Measurements from ENCODE around the gene NUP214.

NUP214 gene

GRCh38 chr9:131119600-131119999, 5.8 kb upstream of the NUP214 start:
- TF ChIP-seq CTCF (IDR thresholded peaks at IDR 0.05): no peak
- H3K36me3 ChIP-seq (ENCODE audit: control insufficient read depth, insufficient read depth, low read length): no peaks in the 10 kb centered on the region
- no peaks in the 10 kb centered on the region for H3K9me3 ChIP-seq (ENCODE audit: control insufficient read depth, low read length)
- no peaks in the 10 kb centered on the region for H3K4me1 ChIP-seq
- H3K27me3 ChIP-seq (ENCODE audit: control insufficient read depth, insufficient read depth, low read length): no peaks in the 10 kb centered on the region
- no peak overlapping the region for H3K4me3 ChIP-seq (ENCODE audit: low read depth, low read length)
- H3K9ac ChIP-seq: no peak overlapping the region
- no peak overlapping the region for H3K4me2 ChIP-seq (ENCODE audit: low read length)
- H3K79me2 ChIP-seq: no peaks in the 10 kb centered on the region
- H3K27ac ChIP-seq: no peak overlapping the region
- H2AFZ ChIP-seq: no peak overlapping the region

- H3K4me3 ChIP-seq (ENCODE audit: low read depth, low read length): no peak overlapping the region
- no peaks in the 10 kb centered on the region for H3K4me1 ChIP-seq
- TF ChIP-seq CTCF (IDR thresholded peaks at IDR 0.05): no peak
- H2AFZ ChIP-seq: no peak overlapping the region
- no peak overlapping the region for H3K4me2 ChIP-seq (ENCODE audit: low read length)
- H3K9me3 ChIP-seq (ENCODE audit: control insufficient read depth, low read length): no peaks in the 10 kb centered on the region
- H3K36me3 ChIP-seq (ENCODE audit: control insufficient read depth, insufficient read depth, low read length): no peaks in the 10 kb centered on the region
- no peak overlapping the region for H3K9ac ChIP-seq
- peaks cover under 1% of the 10 kb centered on the region for H3K79me2 ChIP-seq
- no peak overlapping the region for H3K27ac ChIP-seq
- no peaks in the 10 kb centered on the region for H3K27me3 ChIP-seq (ENCODE audit: control insufficient read depth, insufficient read depth, low read length)
Measured at GRCh38 chr9:131120620-131121228, 4.7 kb upstream of the NUP214 start.

- peaks cover 6% of the 10 kb centered on the region for H3K79me2 ChIP-seq
- H3K27ac ChIP-seq: no peak overlapping the region
- no peaks in the 10 kb centered on the region for H3K9me3 ChIP-seq (ENCODE audit: control insufficient read depth, low read length)
- no peaks in the 10 kb centered on the region for H3K36me3 ChIP-seq (ENCODE audit: control insufficient read depth, insufficient read depth, low read length)
- H3K9ac ChIP-seq: no peak overlapping the region
- no peaks in the 10 kb centered on the region for H3K27me3 ChIP-seq (ENCODE audit: control insufficient read depth, insufficient read depth, low read length)
- no peak overlapping the region for H3K4me2 ChIP-seq (ENCODE audit: low read length)
- no peaks in the 10 kb centered on the region for H3K4me1 ChIP-seq
- no peak for TF ChIP-seq CTCF (IDR thresholded peaks at IDR 0.05)
- H3K4me3 ChIP-seq (ENCODE audit: low read depth, low read length): no peak overlapping the region
- H2AFZ ChIP-seq: no peak overlapping the region
Measured at GRCh38 chr9:131121346-131121745, 4.0 kb upstream of the NUP214 start.

GRCh38 chr9:131122158-131122557, 3.2 kb upstream of the NUP214 start:
- H3K9me3 ChIP-seq (ENCODE audit: control insufficient read depth, low read length): no peaks in the 10 kb centered on the region
- no peak overlapping the region for H2AFZ ChIP-seq
- H3K79me2 ChIP-seq: peaks cover 6% of the 10 kb centered on the region
- no peak overlapping the region for H3K27ac ChIP-seq
- H3K4me2 ChIP-seq (ENCODE audit: low read length): no peak overlapping the region
- no peaks in the 10 kb centered on the region for H3K4me1 ChIP-seq
- no peak overlapping the region for H3K9ac ChIP-seq
- H3K4me3 ChIP-seq (ENCODE audit: low read depth, low read length): no peak overlapping the region
- no peaks in the 10 kb centered on the region for H3K27me3 ChIP-seq (ENCODE audit: control insufficient read depth, insufficient read depth, low read length)
- TF ChIP-seq CTCF (IDR thresholded peaks at IDR 0.05): no peak
- H3K36me3 ChIP-seq (ENCODE audit: control insufficient read depth, insufficient read depth, low read length): no peaks in the 10 kb centered on the region

GRCh38 chr9:131125038-131125287, 423 bp upstream of the NUP214 start:
- peak overlapping the region; percentile 97 for H3K4me2 ChIP-seq (ENCODE audit: low read length)
- H3K4me3 ChIP-seq (ENCODE audit: low read depth, low read length): peak overlapping the region; percentile 81
- peak overlapping the region; percentile 38 for H3K27ac ChIP-seq
- peak overlapping the region; percentile 82 for H2AFZ ChIP-seq
- H3K79me2 ChIP-seq: peaks cover 6% of the 10 kb centered on the region
- no peaks in the 10 kb centered on the region for H3K9me3 ChIP-seq (ENCODE audit: control insufficient read depth, low read length)
- no peak overlapping the region for H3K9ac ChIP-seq
- no peak for TF ChIP-seq CTCF (IDR thresholded peaks at IDR 0.05)
- no peaks in the 10 kb centered on the region for H3K4me1 ChIP-seq
- no peaks in the 10 kb centered on the region for H3K27me3 ChIP-seq (ENCODE audit: control insufficient read depth, insufficient read depth, low read length)
- no peaks in the 10 kb centered on the region for H3K36me3 ChIP-seq (ENCODE audit: control insufficient read depth, insufficient read depth, low read length)

Data from parathyroid adenoma (tissue), 2 donors.